Mesendoderm (in vitro differentiated cells): ENCODE data around the gene PTPRU.
A peak's percentile ranks its signal among the peaks of the same experiment; 100 is the strongest.

Experiments
- DNase-seq: peaks from one replicate; pipeline ENCODE4 v3.0.0; 2013
- H2AK5ac ChIP-seq: 2 replicates; pipeline ENCODE4 v1.6.1; 2013; ENCODE audit warnings: low read length, inconsistent platforms
- H2BK120ac ChIP-seq: 2 replicates; pipeline ENCODE4 v1.6.1; 2013; ENCODE audit warnings: low read depth, mild to moderate bottlenecking, low read length, moderate library complexity, mixed read lengths
- H2BK15ac ChIP-seq: replicated peaks from 2 replicates; pipeline ENCODE4 v1.6.1; 2013; ENCODE audit warnings: low read depth, mild to moderate bottlenecking, moderate library complexity
- H2BK5ac ChIP-seq: 2 replicates; pipeline ENCODE4 v1.6.1; 2013; ENCODE audit warnings: low read length, inconsistent platforms
- H3K18ac ChIP-seq: 2 replicates; pipeline ENCODE4 v1.6.1; 2013; ENCODE audit warnings: mild to moderate bottlenecking, low read length, mixed read lengths
- H3K23ac ChIP-seq: one replicate; pipeline ENCODE4 v1.6.1; 2013; ENCODE audit warnings: low read length
- H3K27ac ChIP-seq: 2 replicates; pipeline ENCODE4 v1.5.1; 2013; ENCODE audit warnings: low read depth, mild to moderate bottlenecking, inconsistent platforms, low read length, moderate library complexity
- H3K27me3 ChIP-seq: 2 replicates; pipeline ENCODE4 v1.6.1; 2013; ENCODE audit warnings: low read length, control low read depth, mild to moderate bottlenecking, inconsistent platforms; ENCODE audit not compliant: insufficient read depth, poor library complexity
- H3K36me3 ChIP-seq: 2 replicates; pipeline ENCODE4 v1.6.1; 2013; ENCODE audit warnings: low read length, inconsistent platforms; ENCODE audit not compliant: control insufficient read depth, insufficient read depth
- H3K4ac ChIP-seq: one replicate; pipeline ENCODE4 v1.6.1; 2013; ENCODE audit warnings: low read depth, mild to moderate bottlenecking, low read length, moderate library complexity
- H3K4me1 ChIP-seq: 2 replicates; pipeline ENCODE4 v1.6.1; 2013; ENCODE audit warnings: low read depth, low read length, inconsistent platforms; ENCODE audit not compliant: control insufficient read depth
- H3K4me2 ChIP-seq: 2 replicates; pipeline ENCODE4 v1.6.1; 2013; ENCODE audit warnings: low read length
- H3K4me3 ChIP-seq: 2 replicates; pipeline ENCODE4 v1.5.1; 2013; ENCODE audit warnings: mild to moderate bottlenecking, low read length
- H3K56ac ChIP-seq: one replicate; pipeline ENCODE4 v1.6.1; 2013; ENCODE audit warnings: low read length
- H3K79me1 ChIP-seq: 2 replicates; pipeline ENCODE4 v1.6.1; 2013; ENCODE audit warnings: low read length, inconsistent platforms
- H3K79me2 ChIP-seq: 2 replicates; pipeline ENCODE4 v1.6.1; 2013; ENCODE audit warnings: mild to moderate bottlenecking, low read length; ENCODE audit not compliant: control insufficient read depth, insufficient read depth
- H3K9ac ChIP-seq: 2 replicates; pipeline ENCODE4 v1.6.1; 2013; ENCODE audit warnings: low read length, inconsistent platforms
- H4K5ac ChIP-seq: one replicate; pipeline ENCODE4 v1.6.1; 2013; ENCODE audit warnings: low read length
- H4K8ac ChIP-seq: one replicate; pipeline ENCODE4 v1.6.1; 2013; ENCODE audit warnings: low read depth, mild to moderate bottlenecking, control low read depth, low read length, moderate library complexity
- WGBS: extraction: QIAGEN DNeasy Blood & Tissue Kit; methylation state at CpG from one replicate; pipeline ENCODE4 v1.1.7; 2013; ENCODE audit warnings: low lambda C conversion rate, missing lambda C conversion rate; ENCODE audit not compliant: insufficient coverage; ENCODE audit errors: extremely low coverage; 5-methylcytosine and 5-hydroxymethylcytosine counted together

Gene PTPRU

DNA sequence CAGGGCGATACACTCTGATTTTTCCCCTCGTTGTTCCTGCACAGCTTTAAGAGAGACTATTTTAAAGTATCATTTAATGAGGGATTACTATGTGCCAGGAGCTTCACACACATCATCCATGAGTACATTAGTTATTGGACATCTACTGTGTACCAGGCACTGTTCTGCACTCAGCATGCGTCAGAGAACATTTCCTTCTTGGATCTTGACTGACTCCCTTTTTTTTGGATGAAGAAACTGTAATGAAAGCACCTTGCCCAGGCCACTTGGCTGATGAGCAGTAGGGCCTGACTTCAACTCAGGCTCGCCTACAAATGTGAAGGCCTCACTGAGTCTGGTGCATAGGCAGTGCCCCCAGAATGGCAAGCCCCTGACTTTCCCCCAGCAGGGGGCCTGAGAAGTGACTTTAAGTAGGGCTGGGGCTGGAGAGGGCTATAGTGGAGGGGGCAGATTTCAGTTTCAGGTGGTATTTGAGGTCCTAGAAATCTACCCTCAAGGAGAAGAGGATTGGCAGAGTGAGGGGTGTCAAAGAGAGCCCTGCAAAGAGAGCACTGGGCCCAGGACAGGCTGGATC, 50.0 kb downstream of the PTPRU start:
- Histone ChIP-seq H2BK5ac (no peak overlapping the region), H3K27me3 (no peaks in the 10 kb centered on the region), H3K18ac (no peak overlapping the region), H4K5ac (no peak overlapping the region), H3K23ac (no peak overlapping the region), H3K4me2 (no peak overlapping the region), H3K36me3 (no peaks in the 10 kb centered on the region), H2BK15ac (no peak overlapping the region), H3K4me1 (peaks cover 6% of the 10 kb centered on the region), H3K4me3 (no peak overlapping the region), H2BK120ac (no peak overlapping the region), H3K9ac (no peak overlapping the region), H3K56ac (no peak overlapping the region), H2AK5ac (no peak overlapping the region), H3K79me1 (no peaks in the 10 kb centered on the region), H4K8ac (no peak overlapping the region), H3K79me2 (no peaks in the 10 kb centered on the region), H3K4ac (no peak overlapping the region), H3K27ac (no peak overlapping the region)
- no CpG with 5 or more reads among the region's 4 CpGs for WGBS
- DNase-seq, result no peak

DNA sequence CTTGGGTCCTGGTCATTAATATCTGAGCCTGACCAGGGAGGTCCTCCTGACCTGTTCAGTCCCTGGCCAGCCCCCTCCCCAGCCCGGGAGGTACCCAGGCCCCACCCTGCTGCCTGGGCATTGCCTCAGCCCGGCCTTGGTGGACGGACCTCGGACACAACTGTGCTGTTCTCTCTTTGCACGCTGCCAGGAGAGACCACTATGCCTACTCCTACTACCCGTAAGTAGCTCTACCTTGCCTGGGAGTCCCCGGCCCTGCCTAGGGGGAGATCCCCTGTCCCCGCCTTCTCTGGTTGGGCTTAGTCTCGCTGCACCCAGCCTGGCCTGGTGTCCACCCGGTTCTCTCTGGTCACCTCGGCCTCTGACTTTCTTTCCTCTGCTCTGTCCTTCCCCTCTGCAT, 53.2 kb downstream of the PTPRU start:
- DNase-seq, result no peak
- WGBS, result no CpG with 5 or more reads among the region's 11 CpGs

DNA sequence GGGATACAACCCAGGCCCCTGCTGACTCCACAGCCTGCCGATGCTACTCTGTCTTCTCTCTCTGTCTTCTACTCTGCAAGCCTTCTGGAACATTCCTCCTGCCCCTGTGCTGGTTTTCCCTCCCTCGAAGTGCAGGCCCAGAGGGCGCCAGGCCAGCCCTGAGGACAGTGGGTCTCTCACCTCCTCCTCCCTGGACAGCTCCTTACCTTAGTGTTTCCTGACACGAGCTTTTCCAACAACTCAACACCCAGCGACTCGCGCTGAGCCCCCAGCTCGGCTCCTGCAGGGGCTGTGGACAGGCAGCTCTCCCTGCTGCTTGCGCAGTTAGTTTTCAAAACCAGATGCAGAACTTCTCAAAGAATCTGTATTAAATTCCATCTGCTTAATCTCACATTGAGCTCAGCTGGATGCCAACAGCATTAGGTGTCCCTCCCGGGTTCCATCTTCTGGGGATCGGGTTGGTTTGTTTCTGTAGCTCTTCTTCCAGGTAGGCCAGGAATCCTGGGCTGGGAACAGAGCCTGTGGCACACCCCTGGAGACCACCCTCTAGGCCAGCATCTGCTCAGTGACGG, 54.2 kb downstream of the PTPRU start:
- H3K36me3 ChIP-seq, result no peaks in the 10 kb centered on the region
- no peak overlapping the region for H3K18ac ChIP-seq
- no peak overlapping the region for H3K4me3 ChIP-seq
- no peaks in the 10 kb centered on the region for H3K79me1 ChIP-seq
- H3K23ac ChIP-seq, result no peak overlapping the region
- no peaks in the 10 kb centered on the region for H3K27me3 ChIP-seq
- H3K56ac ChIP-seq, result no peak overlapping the region
- no CpG with 5 or more reads among the region's 12 CpGs for WGBS
- no peak overlapping the region for H2BK120ac ChIP-seq
- no peak overlapping the region for H3K4me2 ChIP-seq
- H2BK15ac ChIP-seq, result no peak overlapping the region
- DNase-seq, result no peak
- H4K5ac ChIP-seq, result no peak overlapping the region
- no peak overlapping the region for H3K9ac ChIP-seq
- no peak overlapping the region for H3K27ac ChIP-seq
- H2AK5ac ChIP-seq, result no peak overlapping the region
- no peaks in the 10 kb centered on the region for H3K4me1 ChIP-seq
- H3K79me2 ChIP-seq, result no peaks in the 10 kb centered on the region
- H3K4ac ChIP-seq, result no peak overlapping the region
- no peak overlapping the region for H4K8ac ChIP-seq
- H2BK5ac ChIP-seq, result no peak overlapping the region

More for the DNA sequence above, 53.2 kb downstream of the PTPRU start:
- Histone ChIP-seq H3K4me1 (no peaks in the 10 kb centered on the region), H4K8ac (no peak overlapping the region), H2BK5ac (no peak overlapping the region), H3K18ac (no peak overlapping the region), H4K5ac (no peak overlapping the region), H3K4ac (no peak overlapping the region), H3K79me1 (no peaks in the 10 kb centered on the region), H3K27ac (no peak overlapping the region), H3K9ac (no peak overlapping the region), H2BK15ac (no peak overlapping the region), H3K56ac (no peak overlapping the region), H3K23ac (no peak overlapping the region), H3K79me2 (no peaks in the 10 kb centered on the region), H2AK5ac (no peak overlapping the region), H3K27me3 (no peaks in the 10 kb centered on the region), H2BK120ac (no peak overlapping the region), H3K4me3 (no peak overlapping the region), H3K4me2 (no peak overlapping the region), H3K36me3 (no peaks in the 10 kb centered on the region)

DNA sequence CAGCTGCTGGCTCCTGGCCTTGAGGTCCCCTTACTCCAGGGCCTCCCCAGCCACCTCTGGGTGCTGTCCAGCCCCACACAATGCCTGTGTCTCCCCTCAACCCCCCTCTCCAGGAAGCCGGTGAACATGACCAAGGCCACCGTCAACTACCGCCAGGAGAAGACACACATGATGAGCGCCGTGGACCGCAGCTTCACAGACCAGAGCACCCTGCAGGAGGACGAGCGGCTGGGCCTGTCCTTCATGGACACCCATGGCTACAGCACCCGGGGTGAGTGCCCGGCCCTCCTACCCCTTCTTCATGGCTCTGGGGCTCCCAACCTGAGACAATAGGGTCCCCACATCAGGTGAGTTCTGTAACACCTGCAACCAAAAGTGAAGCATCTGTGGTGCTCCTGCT, 55.4 kb downstream of the PTPRU start:
- DNase-seq, result no peak

DNA sequence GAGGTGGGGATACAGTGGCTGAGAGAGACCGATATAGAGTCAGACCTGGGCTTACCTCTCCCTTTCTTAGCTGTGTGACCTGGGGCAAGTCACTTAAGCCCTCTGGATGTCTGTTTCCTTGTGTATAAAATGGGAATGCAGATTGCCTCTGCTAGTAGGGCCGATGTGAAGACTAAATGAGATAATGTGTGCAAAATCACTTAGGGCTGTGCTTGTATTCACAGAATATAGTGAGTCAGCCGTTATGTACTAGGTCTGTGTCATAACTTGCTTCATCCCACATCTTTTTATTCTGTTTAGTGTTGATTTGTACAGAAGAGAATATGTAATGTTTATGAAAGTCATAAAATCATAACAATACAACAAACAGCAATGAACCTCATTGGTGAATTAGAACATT, 56.0 kb downstream of the PTPRU start:
- DNase-seq, result no peak

More for the DNA sequence above, 55.4 kb downstream of the PTPRU start:
- Histone ChIP-seq H3K4ac (no peak overlapping the region), H3K18ac (no peak overlapping the region), H2BK5ac (no peak overlapping the region), H4K8ac (no peak overlapping the region), H3K9ac (no peak overlapping the region), H3K4me2 (no peak overlapping the region), H2AK5ac (no peak overlapping the region), H4K5ac (no peak overlapping the region), H3K56ac (no peak overlapping the region), H3K79me1 (no peaks in the 10 kb centered on the region), H3K4me3 (no peak overlapping the region), H3K27me3 (no peaks in the 10 kb centered on the region), H3K36me3 (no peaks in the 10 kb centered on the region), H3K79me2 (no peaks in the 10 kb centered on the region), H3K23ac (no peak overlapping the region), H2BK15ac (no peak overlapping the region), H3K4me1 (no peaks in the 10 kb centered on the region), H2BK120ac (no peak overlapping the region), H3K27ac (no peak overlapping the region)
- WGBS, result no CpG with 5 or more reads among the region's 10 CpGs

DNA sequence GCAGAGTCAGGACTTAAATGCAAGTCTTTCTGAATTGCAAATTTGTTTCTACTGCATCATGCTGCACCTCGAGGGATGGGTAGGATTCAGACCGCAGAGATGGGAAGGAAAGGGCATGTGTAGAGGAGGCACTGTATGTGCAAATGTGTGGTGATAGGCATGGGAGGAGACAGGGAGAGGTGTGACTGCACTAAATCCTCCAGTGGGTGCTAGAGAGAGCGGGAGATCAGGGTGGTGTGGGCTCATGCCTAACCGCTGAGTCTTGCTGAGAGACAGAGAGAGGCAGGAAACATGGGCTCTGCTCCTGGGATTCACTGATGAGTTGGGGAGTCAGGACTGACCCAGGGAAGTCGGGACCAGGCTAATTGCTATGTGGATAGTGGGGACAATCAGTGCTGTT, 61.1 kb downstream of the PTPRU start:
- peak overlapping the region; percentile 46 for H3K56ac ChIP-seq
- peaks cover 6% of the 10 kb centered on the region for H3K36me3 ChIP-seq
- peak; percentile 35 for DNase-seq
- WGBS, result no CpG with 5 or more reads among the region's 5 CpGs
- H3K4me3 ChIP-seq, result no peak overlapping the region
- no peak overlapping the region for H4K8ac ChIP-seq
- no peak overlapping the region for H4K5ac ChIP-seq
- H3K4me2 ChIP-seq, result no peak overlapping the region
- H3K27ac ChIP-seq, result peak overlapping the region; percentile 2
- no peak overlapping the region for H3K9ac ChIP-seq
- peaks cover 3% of the 10 kb centered on the region for H3K79me1 ChIP-seq
- H2BK15ac ChIP-seq, result no peak overlapping the region
- H2AK5ac ChIP-seq, result peak overlapping the region; percentile 83
- H3K4me1 ChIP-seq, result peaks cover 6% of the 10 kb centered on the region
- H2BK5ac ChIP-seq, result no peak overlapping the region
- no peaks in the 10 kb centered on the region for H3K79me2 ChIP-seq
- H3K18ac ChIP-seq, result no peak overlapping the region
- H3K4ac ChIP-seq, result no peak overlapping the region
- H3K23ac ChIP-seq, result no peak overlapping the region
- no peak overlapping the region for H2BK120ac ChIP-seq
- no peaks in the 10 kb centered on the region for H3K27me3 ChIP-seq

More for the DNA sequence above, 56.0 kb downstream of the PTPRU start:
- Histone ChIP-seq H3K9ac (no peak overlapping the region), H3K4ac (no peak overlapping the region), H3K27me3 (no peaks in the 10 kb centered on the region), H3K56ac (no peak overlapping the region), H2BK5ac (no peak overlapping the region), H3K23ac (no peak overlapping the region), H2BK120ac (no peak overlapping the region), H3K36me3 (no peaks in the 10 kb centered on the region), H2AK5ac (no peak overlapping the region), H3K4me1 (no peaks in the 10 kb centered on the region), H2BK15ac (no peak overlapping the region), H4K8ac (no peak overlapping the region), H3K4me3 (no peak overlapping the region), H3K79me2 (no peaks in the 10 kb centered on the region), H3K79me1 (peaks cover under 1% of the 10 kb centered on the region), H3K18ac (no peak overlapping the region), H4K5ac (no peak overlapping the region), H3K4me2 (no peak overlapping the region), H3K27ac (no peak overlapping the region)
- WGBS, result no CpG with 5 or more reads among the region's 3 CpGs
